GM12878 (cell line): ENCODE measurements around the gene FOXK2. TPM values are rescaled to one million over a fixed set of nuclear protein-coding genes. Genes with fewer than 3 reads are reported as not detected.

ENCODE experiments used
- KDM1A ChIP-seq: fragments of 200-600 bp; sonication (generic); IDR thresholded peaks from 2 replicates; pipeline ENCODE4 v1.6.1; 2016; ENCODE audit warnings: borderline replicate concordance
- NRF1 ChIP-seq: conservative IDR thresholded peaks from 2 replicates; pipeline ENCODE4 v1.6.1; 2011; ENCODE audit warnings: mild to moderate bottlenecking, low read depth, low read length, improper control_type of control experiment
- PAX5 ChIP-seq: IDR thresholded peaks from 2 replicates; pipeline ENCODE4 v1.6.1; 2011; ENCODE audit warnings: low read depth, low read length, borderline replicate concordance
- PAX8 ChIP-seq: fragments of 450-650 bp; IDR thresholded peaks from 2 replicates; pipeline ENCODE4 v1.6.1; 2017; ENCODE audit warnings: mild to moderate bottlenecking, moderate library complexity
- SMARCA5 ChIP-seq: fragments of 450-650 bp; IDR thresholded peaks from 2 replicates; pipeline ENCODE4 v1.6.1; 2017; ENCODE audit warnings: mild to moderate bottlenecking
- polyA plus RNA-seq, 11 experiments: library from polyadenylated mRNA; depleted of rRNA in 4 of 11; unstranded in 6 of 11; stranded (reverse) in 5 of 11; fragments of >200 nt; fragmentation: Nextera tagmentation in 4 of 11; fragmentation: Illumina TruSeq in 1 of 11; extraction: Ambion mirVana in 4 of 11; extraction: Trizol in 1 of 11; gene quantifications; 1 replicate in 1 of 11; 2 replicates in 10 of 11; pipeline versions ENCODE4 v1.2.1 to v1.2.3, GENCODE V29; 2011 to 2016; ENCODE audit warnings: inconsistent platforms in 2 of 11, missing spikeins in 2 of 11, low read depth in 1 of 11
- total RNA-seq, 4 experiments: library from RNA; depleted of rRNA in 3 of 4; stranded (reverse); fragments of >200 nt in 3 of 4; fragmentation: Illumina TruSeq in 1 of 4; extraction: Trizol in 1 of 4; gene quantifications; 2 replicates each; pipeline versions ENCODE4 v1.2.1 to v1.2.3, GENCODE V29; 2013 to 2021
- TF ChIP-seq, protein P1 (sequence below): IDR thresholded peaks from 2 replicates; pipeline ENCODE4 v1.6.1; 2011; ENCODE audit warnings: borderline replicate concordance, low read depth, mild to moderate bottlenecking, moderate library complexity, low read length; ENCODE audit not compliant: insufficient read depth, poor library complexity, severe bottlenecking
- TF ChIP-seq, protein P2 (sequence below): fragments of 450-650 bp; conservative IDR thresholded peaks from 2 replicates; pipeline ENCODE4 v1.6.1; 2017; ENCODE audit warnings: mild to moderate bottlenecking, moderate library complexity
- TF ChIP-seq, protein P3 (sequence below): fragments of 450-650 bp; formaldehyde crosslinking; IDR thresholded peaks from 2 replicates; pipeline ENCODE4 v1.5.0; 2022; ENCODE audit warnings: mild to moderate bottlenecking, missing genetic modification characterization
- TF ChIP-seq, protein P4 (sequence below): IDR thresholded peaks from 2 replicates; pipeline ENCODE4 v1.6.1; 2011; ENCODE audit warnings: low read depth, mild to moderate bottlenecking, low read length, moderate library complexity, borderline replicate concordance; ENCODE audit errors: extremely low read depth
- TF ChIP-seq, protein P5 (sequence below): IDR thresholded peaks from 2 replicates; pipeline ENCODE4 v1.6.1; 2012; ENCODE audit warnings: improper control_type of control experiment, low read depth, low read length; ENCODE audit not compliant: insufficient replicate concordance
- TF ChIP-seq, protein P6 (sequence below): fragments of 450-650 bp; IDR thresholded peaks from 2 replicates; pipeline ENCODE4 v1.6.1; 2018; ENCODE audit warnings: mild to moderate bottlenecking, low read depth, moderate library complexity; ENCODE audit not compliant: partially characterized antibody

FOXK2 gene
- total and polyA plus RNA-seq, 10 of the 15 experiments (the other 5 are each of a cell fraction or from before 2014, with no cell fraction given): 2.4 to 56.8 (median 34.4) TPM

DNA sequence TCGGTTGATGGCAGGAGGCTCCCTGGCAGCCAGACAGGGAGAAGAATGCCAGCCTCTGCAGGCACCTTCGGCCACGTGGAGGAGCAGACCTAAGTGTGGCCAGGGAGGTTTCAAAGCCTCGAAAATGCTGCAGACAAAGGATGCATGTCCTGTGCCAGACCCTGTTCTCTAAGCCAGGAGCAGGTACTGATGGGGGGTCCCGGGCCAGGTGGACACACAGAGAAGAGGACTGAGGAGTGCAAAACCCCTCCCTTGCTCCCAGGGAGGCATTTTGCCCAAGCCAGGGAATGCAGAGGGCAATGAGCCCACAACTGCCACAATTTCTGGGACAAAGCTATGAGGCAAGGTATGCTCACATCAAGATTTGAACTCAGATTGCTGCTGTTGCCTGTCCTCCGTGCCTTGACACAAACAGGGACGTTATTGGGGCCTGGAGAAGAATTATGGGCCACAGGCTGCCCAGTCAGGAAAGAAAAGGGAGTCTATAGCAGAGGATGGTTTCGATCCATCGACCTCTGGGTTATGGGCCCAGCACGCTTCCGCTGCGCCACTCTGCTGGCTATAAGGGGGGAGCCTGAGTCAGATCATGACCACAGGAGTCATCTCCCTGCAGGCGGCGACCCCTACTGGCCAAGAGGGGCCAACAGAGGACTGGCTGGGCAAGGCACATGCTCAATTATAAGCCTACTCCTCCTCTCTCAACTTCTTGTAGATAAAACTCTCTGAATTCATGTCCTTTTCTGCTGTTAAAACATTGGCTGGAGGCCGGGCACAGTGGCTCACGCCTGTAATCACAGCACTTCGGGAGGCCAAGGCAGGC lies 25.1 kb upstream of the FOXK2 start (continued):
- TF ChIP-seq, protein P1, sequence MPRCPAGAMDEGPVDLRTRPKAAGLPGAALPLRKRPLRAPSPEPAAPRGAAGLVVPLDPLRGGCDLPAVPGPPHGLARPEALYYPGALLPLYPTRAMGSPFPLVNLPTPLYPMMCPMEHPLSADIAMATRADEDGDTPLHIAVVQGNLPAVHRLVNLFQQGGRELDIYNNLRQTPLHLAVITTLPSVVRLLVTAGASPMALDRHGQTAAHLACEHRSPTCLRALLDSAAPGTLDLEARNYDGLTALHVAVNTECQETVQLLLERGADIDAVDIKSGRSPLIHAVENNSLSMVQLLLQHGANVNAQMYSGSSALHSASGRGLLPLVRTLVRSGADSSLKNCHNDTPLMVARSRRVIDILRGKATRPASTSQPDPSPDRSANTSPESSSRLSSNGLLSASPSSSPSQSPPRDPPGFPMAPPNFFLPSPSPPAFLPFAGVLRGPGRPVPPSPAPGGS: no peak
- TF ChIP-seq PAX5: no peak
- no peak for TF ChIP-seq NRF1
- TF ChIP-seq, protein P2, sequence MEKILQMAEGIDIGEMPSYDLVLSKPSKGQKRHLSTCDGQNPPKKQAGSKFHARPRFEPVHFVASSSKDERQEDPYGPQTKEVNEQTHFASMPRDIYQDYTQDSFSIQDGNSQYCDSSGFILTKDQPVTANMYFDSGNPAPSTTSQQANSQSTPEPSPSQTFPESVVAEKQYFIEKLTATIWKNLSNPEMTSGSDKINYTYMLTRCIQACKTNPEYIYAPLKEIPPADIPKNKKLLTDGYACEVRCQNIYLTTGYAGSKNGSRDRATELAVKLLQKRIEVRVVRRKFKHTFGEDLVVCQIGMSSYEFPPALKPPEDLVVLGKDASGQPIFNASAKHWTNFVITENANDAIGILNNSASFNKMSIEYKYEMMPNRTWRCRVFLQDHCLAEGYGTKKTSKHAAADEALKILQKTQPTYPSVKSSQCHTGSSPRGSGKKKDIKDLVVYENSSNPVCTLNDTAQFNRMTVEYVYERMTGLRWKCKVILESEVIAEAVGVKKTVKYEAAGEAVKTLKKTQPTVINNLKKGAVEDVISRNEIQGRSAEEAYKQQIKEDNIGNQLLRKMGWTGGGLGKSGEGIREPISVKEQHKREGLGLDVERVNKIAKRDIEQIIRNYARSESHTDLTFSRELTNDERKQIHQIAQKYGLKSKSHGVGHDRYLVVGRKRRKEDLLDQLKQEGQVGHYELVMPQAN: peak; percentile 38; the same call in 1 of the 2 replicates
- TF ChIP-seq, protein P3, sequence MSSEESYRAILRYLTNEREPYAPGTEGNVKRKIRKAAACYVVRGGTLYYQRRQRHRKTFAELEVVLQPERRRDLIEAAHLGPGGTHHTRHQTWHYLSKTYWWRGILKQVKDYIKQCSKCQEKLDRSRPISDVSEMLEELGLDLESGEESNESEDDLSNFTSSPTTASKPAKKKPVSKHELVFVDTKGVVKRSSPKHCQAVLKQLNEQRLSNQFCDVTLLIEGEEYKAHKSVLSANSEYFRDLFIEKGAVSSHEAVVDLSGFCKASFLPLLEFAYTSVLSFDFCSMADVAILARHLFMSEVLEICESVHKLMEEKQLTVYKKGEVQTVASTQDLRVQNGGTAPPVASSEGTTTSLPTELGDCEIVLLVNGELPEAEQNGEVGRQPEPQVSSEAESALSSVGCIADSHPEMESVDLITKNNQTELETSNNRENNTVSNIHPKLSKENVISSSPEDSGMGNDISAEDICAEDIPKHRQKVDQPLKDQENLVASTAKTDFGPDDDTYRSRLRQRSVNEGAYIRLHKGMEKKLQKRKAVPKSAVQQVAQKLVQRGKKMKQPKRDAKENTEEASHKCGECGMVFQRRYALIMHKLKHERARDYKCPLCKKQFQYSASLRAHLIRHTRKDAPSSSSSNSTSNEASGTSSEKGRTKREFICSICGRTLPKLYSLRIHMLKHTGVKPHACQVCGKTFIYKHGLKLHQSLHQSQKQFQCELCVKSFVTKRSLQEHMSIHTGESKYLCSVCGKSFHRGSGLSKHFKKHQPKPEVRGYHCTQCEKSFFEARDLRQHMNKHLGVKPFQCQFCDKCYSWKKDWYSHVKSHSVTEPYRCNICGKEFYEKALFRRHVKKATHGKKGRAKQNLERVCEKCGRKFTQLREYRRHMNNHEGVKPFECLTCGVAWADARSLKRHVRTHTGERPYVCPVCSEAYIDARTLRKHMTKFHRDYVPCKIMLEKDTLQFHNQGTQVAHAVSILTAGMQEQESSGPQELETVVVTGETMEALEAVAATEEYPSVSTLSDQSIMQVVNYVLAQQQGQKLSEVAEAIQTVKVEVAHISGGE (CRISPR knock-in tag): no peak
- TF ChIP-seq KDM1A: peak; percentile 80; the same call in 1 of the 2 replicates
- TF ChIP-seq SMARCA5: peak; percentile 98
- TF ChIP-seq, protein P4, sequence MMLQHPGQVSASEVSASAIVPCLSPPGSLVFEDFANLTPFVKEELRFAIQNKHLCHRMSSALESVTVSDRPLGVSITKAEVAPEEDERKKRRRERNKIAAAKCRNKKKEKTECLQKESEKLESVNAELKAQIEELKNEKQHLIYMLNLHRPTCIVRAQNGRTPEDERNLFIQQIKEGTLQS: no peak
- TF ChIP-seq PAX8: no peak
- TF ChIP-seq, protein P5, sequence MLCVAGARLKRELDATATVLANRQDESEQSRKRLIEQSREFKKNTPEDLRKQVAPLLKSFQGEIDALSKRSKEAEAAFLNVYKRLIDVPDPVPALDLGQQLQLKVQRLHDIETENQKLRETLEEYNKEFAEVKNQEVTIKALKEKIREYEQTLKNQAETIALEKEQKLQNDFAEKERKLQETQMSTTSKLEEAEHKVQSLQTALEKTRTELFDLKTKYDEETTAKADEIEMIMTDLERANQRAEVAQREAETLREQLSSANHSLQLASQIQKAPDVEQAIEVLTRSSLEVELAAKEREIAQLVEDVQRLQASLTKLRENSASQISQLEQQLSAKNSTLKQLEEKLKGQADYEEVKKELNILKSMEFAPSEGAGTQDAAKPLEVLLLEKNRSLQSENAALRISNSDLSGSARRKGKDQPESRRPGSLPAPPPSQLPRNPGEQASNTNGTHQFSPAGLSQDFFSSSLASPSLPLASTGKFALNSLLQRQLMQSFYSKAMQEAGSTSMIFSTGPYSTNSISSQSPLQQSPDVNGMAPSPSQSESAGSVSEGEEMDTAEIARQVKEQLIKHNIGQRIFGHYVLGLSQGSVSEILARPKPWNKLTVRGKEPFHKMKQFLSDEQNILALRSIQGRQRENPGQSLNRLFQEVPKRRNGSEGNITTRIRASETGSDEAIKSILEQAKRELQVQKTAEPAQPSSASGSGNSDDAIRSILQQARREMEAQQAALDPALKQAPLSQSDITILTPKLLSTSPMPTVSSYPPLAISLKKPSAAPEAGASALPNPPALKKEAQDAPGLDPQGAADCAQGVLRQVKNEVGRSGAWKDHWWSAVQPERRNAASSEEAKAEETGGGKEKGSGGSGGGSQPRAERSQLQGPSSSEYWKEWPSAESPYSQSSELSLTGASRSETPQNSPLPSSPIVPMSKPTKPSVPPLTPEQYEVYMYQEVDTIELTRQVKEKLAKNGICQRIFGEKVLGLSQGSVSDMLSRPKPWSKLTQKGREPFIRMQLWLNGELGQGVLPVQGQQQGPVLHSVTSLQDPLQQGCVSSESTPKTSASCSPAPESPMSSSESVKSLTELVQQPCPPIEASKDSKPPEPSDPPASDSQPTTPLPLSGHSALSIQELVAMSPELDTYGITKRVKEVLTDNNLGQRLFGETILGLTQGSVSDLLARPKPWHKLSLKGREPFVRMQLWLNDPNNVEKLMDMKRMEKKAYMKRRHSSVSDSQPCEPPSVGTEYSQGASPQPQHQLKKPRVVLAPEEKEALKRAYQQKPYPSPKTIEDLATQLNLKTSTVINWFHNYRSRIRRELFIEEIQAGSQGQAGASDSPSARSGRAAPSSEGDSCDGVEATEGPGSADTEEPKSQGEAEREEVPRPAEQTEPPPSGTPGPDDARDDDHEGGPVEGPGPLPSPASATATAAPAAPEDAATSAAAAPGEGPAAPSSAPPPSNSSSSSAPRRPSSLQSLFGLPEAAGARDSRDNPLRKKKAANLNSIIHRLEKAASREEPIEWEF: no peak
- TF ChIP-seq, protein P6, sequence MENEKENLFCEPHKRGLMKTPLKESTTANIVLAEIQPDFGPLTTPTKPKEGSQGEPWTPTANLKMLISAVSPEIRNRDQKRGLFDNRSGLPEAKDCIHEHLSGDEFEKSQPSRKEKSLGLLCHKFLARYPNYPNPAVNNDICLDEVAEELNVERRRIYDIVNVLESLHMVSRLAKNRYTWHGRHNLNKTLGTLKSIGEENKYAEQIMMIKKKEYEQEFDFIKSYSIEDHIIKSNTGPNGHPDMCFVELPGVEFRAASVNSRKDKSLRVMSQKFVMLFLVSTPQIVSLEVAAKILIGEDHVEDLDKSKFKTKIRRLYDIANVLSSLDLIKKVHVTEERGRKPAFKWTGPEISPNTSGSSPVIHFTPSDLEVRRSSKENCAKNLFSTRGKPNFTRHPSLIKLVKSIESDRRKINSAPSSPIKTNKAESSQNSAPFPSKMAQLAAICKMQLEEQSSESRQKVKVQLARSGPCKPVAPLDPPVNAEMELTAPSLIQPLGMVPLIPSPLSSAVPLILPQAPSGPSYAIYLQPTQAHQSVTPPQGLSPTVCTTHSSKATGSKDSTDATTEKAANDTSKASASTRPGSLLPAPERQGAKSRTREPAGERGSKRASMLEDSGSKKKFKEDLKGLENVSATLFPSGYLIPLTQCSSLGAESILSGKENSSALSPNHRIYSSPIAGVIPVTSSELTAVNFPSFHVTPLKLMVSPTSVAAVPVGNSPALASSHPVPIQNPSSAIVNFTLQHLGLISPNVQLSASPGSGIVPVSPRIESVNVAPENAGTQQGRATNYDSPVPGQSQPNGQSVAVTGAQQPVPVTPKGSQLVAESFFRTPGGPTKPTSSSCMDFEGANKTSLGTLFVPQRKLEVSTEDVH: no peak
